GM12872 (cell line): Measurements from ENCODE around the gene IDUA.

ENCODE experiments used
- TF ChIP-seq, protein P1 (sequence below): IDR thresholded peaks from 3 replicates; pipeline ENCODE4 v1.5.1; 2011; ENCODE audit warnings: low read depth, mild to moderate bottlenecking, low read length, moderate library complexity; ENCODE audit not compliant: insufficient read depth

IDUA gene

GRCh38 chr4:973431-974397 lies 13.1 kb upstream of the IDUA start, which contains the start of gene DGKQ:
Gene DGKQ (minus strand): TSS chr4:973569. CDS start chr4:973482, 87 bp downstream.
- TF ChIP-seq, protein P1, sequence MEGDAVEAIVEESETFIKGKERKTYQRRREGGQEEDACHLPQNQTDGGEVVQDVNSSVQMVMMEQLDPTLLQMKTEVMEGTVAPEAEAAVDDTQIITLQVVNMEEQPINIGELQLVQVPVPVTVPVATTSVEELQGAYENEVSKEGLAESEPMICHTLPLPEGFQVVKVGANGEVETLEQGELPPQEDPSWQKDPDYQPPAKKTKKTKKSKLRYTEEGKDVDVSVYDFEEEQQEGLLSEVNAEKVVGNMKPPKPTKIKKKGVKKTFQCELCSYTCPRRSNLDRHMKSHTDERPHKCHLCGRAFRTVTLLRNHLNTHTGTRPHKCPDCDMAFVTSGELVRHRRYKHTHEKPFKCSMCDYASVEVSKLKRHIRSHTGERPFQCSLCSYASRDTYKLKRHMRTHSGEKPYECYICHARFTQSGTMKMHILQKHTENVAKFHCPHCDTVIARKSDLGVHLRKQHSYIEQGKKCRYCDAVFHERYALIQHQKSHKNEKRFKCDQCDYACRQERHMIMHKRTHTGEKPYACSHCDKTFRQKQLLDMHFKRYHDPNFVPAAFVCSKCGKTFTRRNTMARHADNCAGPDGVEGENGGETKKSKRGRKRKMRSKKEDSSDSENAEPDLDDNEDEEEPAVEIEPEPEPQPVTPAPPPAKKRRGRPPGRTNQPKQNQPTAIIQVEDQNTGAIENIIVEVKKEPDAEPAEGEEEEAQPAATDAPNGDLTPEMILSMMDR: no peak

DNA sequence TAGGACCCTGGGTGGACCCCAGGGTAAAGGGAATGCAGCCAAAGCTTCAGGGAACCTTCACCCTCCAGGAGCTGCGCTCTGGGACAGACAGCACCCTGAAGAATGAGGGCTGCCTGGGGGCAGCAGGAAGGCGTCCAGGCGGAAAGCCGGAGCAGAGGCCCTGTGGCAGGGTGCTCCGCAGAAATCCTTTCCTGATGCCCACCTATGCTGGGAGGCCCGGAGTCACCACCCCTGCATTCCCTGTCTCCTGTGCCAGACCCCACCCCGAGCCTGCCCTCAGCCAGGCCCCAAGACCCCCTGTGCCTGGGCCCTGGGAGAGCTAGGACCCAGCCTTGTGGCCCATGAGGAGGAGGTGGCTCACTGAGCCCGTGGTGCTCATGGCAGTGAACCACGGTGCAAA lies 12.2 kb upstream of the IDUA start:
- TF ChIP-seq, protein P1: no peak

DNA sequence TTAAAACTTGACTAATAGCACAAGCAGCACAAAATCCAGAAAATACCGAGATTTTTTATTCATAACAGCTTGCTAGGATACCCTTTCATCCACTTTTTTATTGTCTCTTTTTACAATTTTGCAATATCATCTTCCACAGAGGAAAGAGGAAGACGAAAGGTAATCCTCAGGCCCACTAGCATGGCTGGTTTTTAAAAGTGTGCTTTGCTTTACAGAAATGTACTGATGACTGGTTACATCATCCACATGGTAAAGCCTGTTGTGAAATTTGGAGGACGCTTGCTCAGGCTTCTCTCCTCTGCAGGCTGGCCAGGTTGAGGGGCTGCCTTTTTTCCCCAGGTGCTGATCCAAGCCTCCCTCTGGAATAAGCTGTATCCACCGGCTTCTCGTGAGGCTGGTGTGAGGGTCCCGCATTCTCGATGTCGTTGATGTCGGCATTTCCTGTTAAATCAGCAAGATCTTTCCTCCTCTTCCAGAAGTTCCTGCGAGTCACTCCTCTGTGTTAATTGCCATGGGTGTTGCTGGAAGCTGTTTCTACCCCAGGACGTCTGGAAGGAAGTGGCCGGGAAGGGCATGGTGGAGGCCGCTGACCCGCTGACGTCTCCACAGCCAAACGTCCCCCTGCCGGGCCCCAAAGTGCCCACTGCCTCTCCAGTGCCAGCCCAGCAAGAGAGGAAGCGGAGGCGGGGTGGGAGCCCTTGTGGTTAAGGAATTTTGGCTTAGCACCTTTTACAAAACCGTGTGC lies 7.7 kb upstream of the IDUA start:
- TF ChIP-seq, protein P1: no peak

DNA sequence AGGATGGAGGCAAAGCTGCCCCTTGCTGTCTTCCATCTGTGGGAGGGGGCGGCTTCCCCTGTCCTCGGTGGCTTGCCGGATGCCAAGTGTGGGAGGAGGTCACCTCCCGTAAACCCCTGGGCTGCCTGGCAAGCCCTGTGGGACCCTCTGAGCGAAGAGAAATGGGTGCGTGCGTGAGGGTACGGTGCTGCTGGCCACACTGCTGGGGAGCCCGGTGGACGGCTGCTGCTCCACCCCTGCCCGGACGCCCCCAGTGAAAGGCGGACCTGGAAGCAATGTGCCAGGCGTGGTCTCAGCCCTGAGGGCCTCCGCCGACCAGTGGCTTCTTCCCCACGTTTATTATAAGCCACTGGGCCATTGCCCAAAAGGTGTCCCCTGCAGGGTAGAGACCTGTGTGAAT lies 4.6 kb upstream of the IDUA start:
- TF ChIP-seq, protein P1: no peak

GRCh38 chr4:982814-983213 lies 4.0 kb upstream of the IDUA start:
- TF ChIP-seq, protein P1: no peak

GRCh38 chr4:984336-985054 lies 2.3 kb upstream of the IDUA start:
- TF ChIP-seq, protein P1: no peak
